Measurements from ENCODE around the gene USP14.
"Not testable (repeated sequence)": the region's sequence is repeated elsewhere in the genome, so short reads cannot be mapped to it uniquely, and the experiment has no call there.

The USP14 gene

GRCh38 chr18:142624-143296 is 15.6 kb upstream of the USP14 start:
- H3K4me2 ChIP-seq (ENCODE audit: low read length); H2BK5ac ChIP-seq (ENCODE audit: low read depth, low read length, poor library complexity); DNase-seq; H4K91ac ChIP-seq (ENCODE audit: low read depth, low read length); H3K9me3 ChIP-seq (ENCODE audit: insufficient read depth, low read depth, low read length); H3K27ac ChIP-seq (ENCODE audit: low read depth, low read length); H2BK120ac ChIP-seq (ENCODE audit: insufficient read depth, low read length, poor library complexity); H3K79me2 ChIP-seq (ENCODE audit: control insufficient read depth, insufficient read depth, low read length, poor library complexity); H3K27me3 ChIP-seq (ENCODE audit: insufficient read depth, low read length); H3K18ac ChIP-seq (ENCODE audit: low read length); H3K14ac ChIP-seq (ENCODE audit: low read length); H3K4me3 ChIP-seq (ENCODE audit: low read depth, low read length); H3K23ac ChIP-seq (ENCODE audit: low read length); H3K4ac ChIP-seq (ENCODE audit: low read depth, low read length); H2AFZ ChIP-seq (ENCODE audit: insufficient read depth, low read length, poor library complexity); H4K12ac ChIP-seq (ENCODE audit: low read depth, low read length); H3K79me1 ChIP-seq (ENCODE audit: low read length); H3K36me3 ChIP-seq (ENCODE audit: control insufficient read depth in 1 of 2, insufficient read depth in 2 of 2, low read length in 2 of 2); H2AK5ac ChIP-seq (ENCODE audit: low read length); H4K8ac ChIP-seq (ENCODE audit: low read depth, low read length); H3K9ac ChIP-seq (ENCODE audit: low read length); H2BK12ac ChIP-seq (ENCODE audit: low read length); H3K4me1 ChIP-seq (ENCODE audit: control insufficient read depth in 1 of 2, insufficient read depth in 2 of 2, low read length in 2 of 2): not testable (repeated sequence)
- WGBS (ENCODE audit: extremely low coverage, insufficient coverage, insufficient read length) = no CpG with 5 or more reads among the region's 7 CpGs

- WGBS (ENCODE audit: extremely low coverage, insufficient coverage, insufficient read length) = no CpG with 5 or more reads among the region's 6 CpGs
- Histone ChIP-seq H3K9me3 (ENCODE audit: insufficient read depth, low read depth, low read length) (peaks cover 1% of the 10 kb centered on the region), H3K79me2 (ENCODE audit: control insufficient read depth, insufficient read depth, low read length, poor library complexity) (no peaks in the 10 kb centered on the region), H2BK5ac (ENCODE audit: low read depth, low read length, poor library complexity) (no peak overlapping the region), H3K27ac (ENCODE audit: low read depth, low read length) (no peak overlapping the region), H3K23ac (ENCODE audit: low read length) (no peak overlapping the region), H3K9ac (ENCODE audit: low read length) (no peak overlapping the region), H3K79me1 (ENCODE audit: low read length) (no peaks in the 10 kb centered on the region), H2BK12ac (ENCODE audit: low read length) (no peak overlapping the region), H4K8ac (ENCODE audit: low read depth, low read length) (no peak overlapping the region), H4K12ac (ENCODE audit: low read depth, low read length) (no peak overlapping the region), H3K36me3 (ENCODE audit: control insufficient read depth in 1 of 2, insufficient read depth in 2 of 2, low read length in 2 of 2) (no peaks in the 10 kb centered on the region), H2BK120ac (ENCODE audit: insufficient read depth, low read length, poor library complexity) (no peak overlapping the region), H2AK5ac (ENCODE audit: low read length) (no peak overlapping the region), H3K4me1 (ENCODE audit: control insufficient read depth in 1 of 2, insufficient read depth in 2 of 2, low read length in 2 of 2) (no peaks in the 10 kb centered on the region), H3K14ac (ENCODE audit: low read length) (no peak overlapping the region), H3K4me2 (ENCODE audit: low read length) (no peak overlapping the region), H2AFZ (ENCODE audit: insufficient read depth, low read length, poor library complexity) (no peak overlapping the region), H4K91ac (ENCODE audit: low read depth, low read length) (no peak overlapping the region), H3K27me3 (ENCODE audit: insufficient read depth, low read length) (no peaks in the 10 kb centered on the region), H3K4ac (ENCODE audit: low read depth, low read length) (no peak overlapping the region), H3K4me3 (ENCODE audit: low read depth, low read length) (no peak overlapping the region), H3K18ac (ENCODE audit: low read length) (no peak overlapping the region)
- no peak for DNase-seq
Observed at GRCh38 chr18:148841-149240, 9.5 kb upstream of the USP14 start.

GRCh38 chr18:154151-154550 is 4.2 kb upstream of the USP14 start:
- Histone ChIP-seq H4K8ac (ENCODE audit: low read depth, low read length) (no peak overlapping the region), H3K4me3 (ENCODE audit: low read depth, low read length) (no peak overlapping the region), H3K79me2 (ENCODE audit: control insufficient read depth, insufficient read depth, low read length, poor library complexity) (peaks cover 7% of the 10 kb centered on the region), H3K9me3 (ENCODE audit: insufficient read depth, low read depth, low read length) (peaks cover 1% of the 10 kb centered on the region), H2BK12ac (ENCODE audit: low read length) (no peak overlapping the region), H3K79me1 (ENCODE audit: low read length) (peaks cover 5% of the 10 kb centered on the region), H3K4ac (ENCODE audit: low read depth, low read length) (no peak overlapping the region), H3K4me1 (ENCODE audit: control insufficient read depth in 1 of 2, insufficient read depth in 2 of 2, low read length in 2 of 2) (peaks cover 0 to 2% of the 10 kb centered on the region in 2 experiments), H2BK120ac (ENCODE audit: insufficient read depth, low read length, poor library complexity) (no peak overlapping the region), H3K4me2 (ENCODE audit: low read length) (no peak overlapping the region), H4K12ac (ENCODE audit: low read depth, low read length) (no peak overlapping the region), H3K36me3 (ENCODE audit: control insufficient read depth in 1 of 2, insufficient read depth in 2 of 2, low read length in 2 of 2) (no peaks in the 10 kb centered on the region), H4K91ac (ENCODE audit: low read depth, low read length) (no peak overlapping the region), H2BK5ac (ENCODE audit: low read depth, low read length, poor library complexity) (no peak overlapping the region), H3K23ac (ENCODE audit: low read length) (no peak overlapping the region), H2AFZ (ENCODE audit: insufficient read depth, low read length, poor library complexity) (no peak overlapping the region), H3K14ac (ENCODE audit: low read length) (no peak overlapping the region), H3K27me3 (ENCODE audit: insufficient read depth, low read length) (no peaks in the 10 kb centered on the region), H3K27ac (ENCODE audit: low read depth, low read length) (no peak overlapping the region), H3K9ac (ENCODE audit: low read length) (no peak overlapping the region), H2AK5ac (ENCODE audit: low read length) (no peak overlapping the region), H3K18ac (ENCODE audit: low read length) (no peak overlapping the region)
- no peak for DNase-seq
- WGBS (ENCODE audit: extremely low coverage, insufficient coverage, insufficient read length) = no CpG with 5 or more reads among the region's 7 CpGs

- no peak overlapping the region for H3K14ac ChIP-seq (ENCODE audit: low read length)
- H3K79me1 ChIP-seq (ENCODE audit: low read length) = peaks cover 5% of the 10 kb centered on the region
- H3K4ac ChIP-seq (ENCODE audit: low read depth, low read length) = no peak overlapping the region
- H3K79me2 ChIP-seq (ENCODE audit: control insufficient read depth, insufficient read depth, low read length, poor library complexity) = peaks cover 12% of the 10 kb centered on the region
- no peak overlapping the region for H2BK12ac ChIP-seq (ENCODE audit: low read length)
- H4K8ac ChIP-seq (ENCODE audit: low read depth, low read length) = no peak overlapping the region
- no peak overlapping the region for H4K12ac ChIP-seq (ENCODE audit: low read depth, low read length)
- H3K36me3 ChIP-seq (ENCODE audit: control insufficient read depth in 1 of 2, insufficient read depth in 2 of 2, low read length in 2 of 2) = no peaks in the 10 kb centered on the region
- peaks cover 2 to 5% of the 10 kb centered on the region in 2 experiments for H3K4me1 ChIP-seq (ENCODE audit: control insufficient read depth in 1 of 2, insufficient read depth in 2 of 2, low read length in 2 of 2)
- H3K4me3 ChIP-seq (ENCODE audit: low read depth, low read length) = no peak overlapping the region
- H3K27ac ChIP-seq (ENCODE audit: low read depth, low read length) = no peak overlapping the region
- no peak overlapping the region for H3K4me2 ChIP-seq (ENCODE audit: low read length)
- no peak overlapping the region for H4K91ac ChIP-seq (ENCODE audit: low read depth, low read length)
- H2AK5ac ChIP-seq (ENCODE audit: low read length) = no peak overlapping the region
- DNase-seq = no peak
- no peaks in the 10 kb centered on the region for H3K9me3 ChIP-seq (ENCODE audit: insufficient read depth, low read depth, low read length)
- no peak overlapping the region for H2BK5ac ChIP-seq (ENCODE audit: low read depth, low read length, poor library complexity)
- no peak overlapping the region for H2AFZ ChIP-seq (ENCODE audit: insufficient read depth, low read length, poor library complexity)
- no peaks in the 10 kb centered on the region for H3K27me3 ChIP-seq (ENCODE audit: insufficient read depth, low read length)
- no peak overlapping the region for H3K23ac ChIP-seq (ENCODE audit: low read length)
- no peak overlapping the region for H3K9ac ChIP-seq (ENCODE audit: low read length)
- H2BK120ac ChIP-seq (ENCODE audit: insufficient read depth, low read length, poor library complexity) = no peak overlapping the region
- WGBS (ENCODE audit: extremely low coverage, insufficient coverage, insufficient read length) = no CpG with 5 or more reads among the region's 6 CpGs
- H3K18ac ChIP-seq (ENCODE audit: low read length) = no peak overlapping the region
Observed at GRCh38 chr18:155688-156087, 2.7 kb upstream of the USP14 start.

Data from trophoblast cell (in vitro differentiated cells and primary cell).